Natural killer cell (primary cell): ENCODE results near the gene DYNC2LI1. TPM values are rescaled to one million over a fixed set of nuclear protein-coding genes. Genes with fewer than 3 reads are reported as not detected.

ENCODE experiments used
- ATAC-seq, 3 donors: fragments of 150-1000 bp in 2 of 3; fragments of 200-7000 bp in 1 of 3; cut with Tn5 transposase; 1 replicate in 1 of 3; 2 replicates in 2 of 3; pipeline ENCODE4 v1.10.0; 2021; ENCODE audit warnings: mild to moderate bottlenecking in 2 of 3, moderate library complexity in 2 of 3
- DNase-seq, 2 donors: peaks; one replicate each; pipeline versions ENCODE4 v3.0.0 to v3.0.0-alpha.2; 2013 to 2021; ENCODE audit warnings: mixed read lengths in 1 of 2
- H3K27ac ChIP-seq: one replicate; pipeline ENCODE4 v1.5.1; 2013; ENCODE audit warnings: mild to moderate bottlenecking, low read length
- H3K27me3 ChIP-seq: one replicate; pipeline ENCODE4 v1.6.1; 2013; ENCODE audit warnings: low read length; ENCODE audit not compliant: control insufficient read depth, insufficient read depth
- H3K36me3 ChIP-seq: one replicate; pipeline ENCODE4 v1.6.1; 2013; ENCODE audit warnings: low read length; ENCODE audit not compliant: control insufficient read depth, insufficient read depth
- H3K4me1 ChIP-seq: one replicate; pipeline ENCODE4 v1.6.1; 2013; ENCODE audit warnings: low read length; ENCODE audit not compliant: control insufficient read depth, insufficient read depth
- H3K4me3 ChIP-seq: one replicate; pipeline ENCODE4 v1.5.1; 2013; ENCODE audit warnings: low read length
- H3K9me3 ChIP-seq: one replicate; pipeline ENCODE4 v1.6.1; 2013; ENCODE audit warnings: low read length; ENCODE audit not compliant: control insufficient read depth, insufficient read depth
- H3K27ac Mint-ChIP-seq, 2 donors: one replicate each; pipeline ENCODE4 v1.8.0; 2022; ENCODE audit warnings: mild to moderate bottlenecking in 2 of 2, mixed read lengths in 2 of 2, moderate library complexity in 1 of 2
- H3K27me3 Mint-ChIP-seq, 2 donors: one replicate each; pipeline ENCODE4 v1.8.0; 2022; ENCODE audit warnings: low read depth in 2 of 2, mixed read lengths in 2 of 2
- H3K36me3 Mint-ChIP-seq: one replicate; pipeline ENCODE4 v1.8.0; 2022; ENCODE audit warnings: mixed read lengths
- H3K4me1 Mint-ChIP-seq, 2 donors: one replicate each; pipeline ENCODE4 v1.8.0; 2022; ENCODE audit warnings: mixed read lengths in 2 of 2
- H3K4me3 Mint-ChIP-seq: one replicate; pipeline ENCODE4 v1.8.0; 2022; ENCODE audit warnings: mild to moderate bottlenecking, moderate library complexity, mixed read lengths
- H3K9me3 Mint-ChIP-seq, 2 donors: one replicate each; pipeline ENCODE4 v1.8.0; 2022; ENCODE audit warnings: mixed read lengths in 2 of 2
- WGBS: methylation state at CpG from one replicate; pipeline ENCODE4 v1.1.7; 2013; ENCODE audit warnings: missing lambda C conversion rate; ENCODE audit not compliant: insufficient coverage; 5-methylcytosine and 5-hydroxymethylcytosine counted together
- intact Hi-C: fragments of 100-400 bp; cut with micrococcal nuclease; formaldehyde crosslinking; loops from one replicate; pipeline ENCODE4 v1.14.2; 2022
- total RNA-seq, 4 donors: library from RNA; stranded (reverse); fragments of 120-200 nt in 1 of 4; gene quantifications; one replicate each; pipeline versions ENCODE4 v1.2.3 to v1.2.4, GENCODE V29; 2013 to 2022
- TF ChIP-seq, protein P1 (sequence below): fragments of 200-600 bp; IDR thresholded peaks from one replicate; pipeline ENCODE4 v1.8.0; 2022; ENCODE audit warnings: antibody characterized with exemption

The DYNC2LI1 gene
- total RNA-seq, 3 donors from 2014 or later (not counting 1 experiment from before 2014, with no cell fraction given), result 2.1 to 4.5 (median 3.2) TPM

DNA sequence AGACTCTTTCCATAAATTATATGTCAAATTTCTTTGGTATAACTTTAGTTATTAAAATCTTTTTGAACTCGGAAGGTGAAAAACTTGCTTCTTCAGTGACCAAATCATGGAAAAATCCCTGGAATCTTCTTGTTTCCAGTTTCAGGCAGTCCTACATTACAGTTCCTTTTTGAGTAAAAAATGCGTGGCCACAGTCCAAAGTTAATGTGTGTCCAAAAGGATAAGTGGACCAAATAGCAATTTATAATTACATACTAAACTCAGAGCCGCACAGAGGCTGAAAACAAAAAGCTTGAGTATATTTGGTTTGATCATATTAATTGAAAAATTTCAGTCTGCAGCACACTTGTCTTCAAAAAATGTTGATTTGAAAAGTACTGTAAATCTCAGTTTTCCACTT is 28.4 kb upstream of the DYNC2LI1 start:
- Mint-ChIP-seq H3K4me3 (no peak overlapping the region), H3K27me3 (peaks cover 7 to 11% of the 10 kb centered on the region in 2 donors), H3K27ac (no peak overlapping the region), H3K36me3 (no peaks in the 10 kb centered on the region), H3K4me1 (no peaks in the 10 kb centered on the region), H3K9me3 (no peaks in the 10 kb centered on the region)
- H3K4me1 ChIP-seq, result no peaks in the 10 kb centered on the region
- DNase-seq (no peak), ATAC-seq (no peak)
- no peaks in the 10 kb centered on the region for H3K36me3 ChIP-seq
- TF ChIP-seq, protein P1, sequence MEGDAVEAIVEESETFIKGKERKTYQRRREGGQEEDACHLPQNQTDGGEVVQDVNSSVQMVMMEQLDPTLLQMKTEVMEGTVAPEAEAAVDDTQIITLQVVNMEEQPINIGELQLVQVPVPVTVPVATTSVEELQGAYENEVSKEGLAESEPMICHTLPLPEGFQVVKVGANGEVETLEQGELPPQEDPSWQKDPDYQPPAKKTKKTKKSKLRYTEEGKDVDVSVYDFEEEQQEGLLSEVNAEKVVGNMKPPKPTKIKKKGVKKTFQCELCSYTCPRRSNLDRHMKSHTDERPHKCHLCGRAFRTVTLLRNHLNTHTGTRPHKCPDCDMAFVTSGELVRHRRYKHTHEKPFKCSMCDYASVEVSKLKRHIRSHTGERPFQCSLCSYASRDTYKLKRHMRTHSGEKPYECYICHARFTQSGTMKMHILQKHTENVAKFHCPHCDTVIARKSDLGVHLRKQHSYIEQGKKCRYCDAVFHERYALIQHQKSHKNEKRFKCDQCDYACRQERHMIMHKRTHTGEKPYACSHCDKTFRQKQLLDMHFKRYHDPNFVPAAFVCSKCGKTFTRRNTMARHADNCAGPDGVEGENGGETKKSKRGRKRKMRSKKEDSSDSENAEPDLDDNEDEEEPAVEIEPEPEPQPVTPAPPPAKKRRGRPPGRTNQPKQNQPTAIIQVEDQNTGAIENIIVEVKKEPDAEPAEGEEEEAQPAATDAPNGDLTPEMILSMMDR, result no peak
- intact Hi-C loops, result no loop called here
- no peaks in the 10 kb centered on the region for H3K9me3 ChIP-seq
- no peak overlapping the region for H3K27ac ChIP-seq
- H3K4me3 ChIP-seq, result no peak overlapping the region
- H3K27me3 ChIP-seq, result no peaks in the 10 kb centered on the region
- WGBS, result 36% methylated on average over 1 of the region's 3 CpGs

DNA sequence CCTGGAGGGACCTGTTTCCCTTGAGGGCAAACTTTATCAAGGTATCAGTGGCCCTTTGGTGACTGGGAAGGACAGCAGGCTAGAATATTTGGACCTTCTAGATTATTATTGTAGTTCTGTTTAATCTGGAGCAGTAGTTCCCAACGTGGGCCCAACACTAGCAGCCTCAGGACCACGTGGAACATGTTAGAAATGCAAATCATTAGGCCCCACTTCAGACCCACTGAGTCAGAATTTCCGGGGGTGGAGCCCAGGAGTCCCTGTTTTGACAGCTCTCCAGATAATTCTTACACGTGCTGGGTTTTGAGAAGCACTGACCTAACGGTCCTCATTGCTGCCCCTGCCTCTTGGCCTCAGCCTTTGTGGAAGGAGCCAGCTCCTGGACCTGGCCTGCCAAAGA is 25.5 kb upstream of the DYNC2LI1 start:
- Histone ChIP-seq H3K4me3 (no peak overlapping the region), H3K27me3 (no peaks in the 10 kb centered on the region), H3K9me3 (no peaks in the 10 kb centered on the region), H3K4me1 (no peaks in the 10 kb centered on the region), H3K27ac (no peak overlapping the region), H3K36me3 (no peaks in the 10 kb centered on the region)
- TF ChIP-seq, protein P1, result no peak
- Mint-ChIP-seq H3K4me1 (no peaks in the 10 kb centered on the region), H3K36me3 (no peaks in the 10 kb centered on the region), H3K27ac (no peak overlapping the region), H3K27me3 (peaks cover 8 to 9% of the 10 kb centered on the region in 2 donors), H3K9me3 (no peaks in the 10 kb centered on the region), H3K4me3 (no peak overlapping the region)
- no peak for ATAC-seq
- WGBS, result 66% methylated on average over 5 of the region's 5 CpGs
- intact Hi-C loops, result no loop called here
- no peak for DNase-seq

DNA sequence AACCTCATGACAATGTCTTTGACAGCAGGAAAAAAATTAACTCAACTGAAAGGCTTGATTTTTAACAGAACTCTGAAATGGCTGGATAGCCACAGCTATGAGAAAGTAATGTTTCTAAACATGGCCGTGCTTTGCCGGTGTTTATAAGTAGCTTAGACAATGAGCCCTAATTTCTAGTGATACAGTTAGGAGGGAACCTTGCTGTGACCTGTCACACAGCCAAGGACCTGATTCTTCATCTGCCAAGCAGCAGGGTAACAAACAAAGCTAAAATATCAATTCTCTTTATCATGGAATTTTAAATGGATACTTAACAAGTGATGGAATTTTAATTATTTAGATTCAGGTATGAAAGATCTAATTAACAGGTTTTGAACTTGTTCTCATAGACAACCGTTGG is 24.3 kb upstream of the DYNC2LI1 start:
- Mint-ChIP-seq H3K27me3 (peaks cover 11 to 15% of the 10 kb centered on the region in 2 donors), H3K4me1 (no peaks in the 10 kb centered on the region), H3K27ac (no peak overlapping the region), H3K9me3 (no peaks in the 10 kb centered on the region), H3K4me3 (no peak overlapping the region), H3K36me3 (no peaks in the 10 kb centered on the region)
- DNase-seq, result no peak
- Histone ChIP-seq H3K4me3 (no peak overlapping the region), H3K4me1 (no peaks in the 10 kb centered on the region), H3K9me3 (no peaks in the 10 kb centered on the region), H3K36me3 (no peaks in the 10 kb centered on the region), H3K27ac (no peak overlapping the region), H3K27me3 (no peaks in the 10 kb centered on the region)
- TF ChIP-seq, protein P1, result no peak
- 92% methylated on average over 2 of the region's 3 CpGs for WGBS
- intact Hi-C loops, result no loop called here
- ATAC-seq, result no peak

DNA sequence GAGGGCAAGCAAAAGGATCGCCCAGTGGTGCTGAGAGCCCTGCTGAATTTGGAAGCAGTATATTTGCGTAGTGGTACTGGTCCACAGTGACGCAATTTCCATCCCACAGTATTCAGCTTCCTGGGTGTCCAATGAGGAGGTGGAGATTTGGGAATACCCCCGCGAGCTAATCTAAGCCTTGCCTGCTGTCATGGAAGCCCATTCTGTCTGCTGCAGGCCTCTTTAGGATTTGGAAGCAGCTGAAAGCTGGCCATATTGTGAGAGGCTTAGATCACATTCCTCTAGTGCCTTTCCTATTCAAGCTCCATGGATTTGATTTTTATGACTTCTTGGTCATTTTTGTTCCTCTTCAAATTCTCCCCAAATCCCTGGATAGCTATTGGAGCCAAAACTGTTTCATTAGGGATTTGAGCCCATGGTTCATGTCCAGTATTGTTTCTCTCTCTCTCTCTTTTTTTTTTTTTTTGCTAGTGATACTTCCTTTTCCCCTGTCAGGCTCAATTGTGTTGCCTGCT is 22.3 kb upstream of the DYNC2LI1 start:
- Histone ChIP-seq H3K9me3 (no peaks in the 10 kb centered on the region), H3K27me3 (no peaks in the 10 kb centered on the region), H3K27ac (no peak overlapping the region), H3K36me3 (no peaks in the 10 kb centered on the region), H3K4me3 (no peak overlapping the region), H3K4me1 (no peaks in the 10 kb centered on the region)
- 94% methylated on average over 5 of the region's 5 CpGs for WGBS
- no peaks in the 10 kb centered on the region for H3K4me1 Mint-ChIP-seq
- H3K9me3 Mint-ChIP-seq, result no peaks in the 10 kb centered on the region
- ATAC-seq, result no peak
- TF ChIP-seq, protein P1, result no peak
- peaks cover 15 to 25% of the 10 kb centered on the region in 2 donors for H3K27me3 Mint-ChIP-seq
- H3K36me3 Mint-ChIP-seq, result no peaks in the 10 kb centered on the region
- DNase-seq, result no peak
- H3K27ac Mint-ChIP-seq, result no peak overlapping the region
- intact Hi-C loops, result no loop called here
- H3K4me3 Mint-ChIP-seq, result no peak overlapping the region
